GM21515 (cell line): Measurements from ENCODE around the gene ITGAE.

Source experiments
- ATAC-seq: cut with Tn5 transposase; IDR thresholded peaks from one replicate; pipeline ENCODE4 v1.9.1; 2021; ENCODE audit not compliant: unreplicated experiment

The ITGAE gene

DNA sequence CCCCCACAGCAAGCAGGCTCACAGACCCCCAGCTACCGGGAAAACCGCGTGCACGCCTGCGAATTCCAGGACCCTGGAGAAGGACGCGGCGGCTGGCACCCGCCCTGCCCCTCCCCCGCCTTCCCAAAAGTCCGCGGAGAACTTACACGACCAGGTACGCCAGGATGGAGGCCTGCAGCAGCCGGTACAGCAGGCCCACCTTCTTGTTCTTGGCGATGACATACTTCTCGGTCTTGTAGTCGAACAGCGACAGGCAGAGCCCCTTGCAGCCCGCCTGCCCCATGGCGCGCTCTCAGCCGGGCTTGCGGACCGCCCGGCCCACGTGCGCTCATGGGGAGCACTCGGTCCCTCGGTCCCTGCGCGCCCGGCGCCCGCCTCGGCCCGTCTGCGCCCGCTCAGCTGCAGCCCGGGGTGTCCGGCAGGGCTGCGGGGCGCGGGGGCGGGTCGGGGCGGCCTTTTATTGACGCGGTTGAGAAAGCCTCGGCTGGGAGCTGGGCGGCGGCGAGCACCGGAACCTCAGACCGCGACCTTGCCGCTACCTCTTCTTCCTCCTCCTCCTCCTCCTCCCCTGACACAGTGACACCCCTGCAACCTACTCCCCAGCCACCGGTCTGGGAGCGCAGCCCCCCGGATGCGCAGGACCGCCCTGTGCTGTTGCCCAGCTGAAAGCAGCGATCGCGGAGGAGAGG is 105.1 kb downstream of the ITGAE start, which contains the start of gene P2RX5:
P2RX5 (minus strand) TSS at position 433 of the 689 bp plus-strand sequence; CDS start at position 283, 150 bp downstream.
- ATAC-seq, result no peak

- no peak for ATAC-seq
Observed at GRCh38 chr17:3695129-3695722, 105.8 kb downstream of the ITGAE start.

DNA sequence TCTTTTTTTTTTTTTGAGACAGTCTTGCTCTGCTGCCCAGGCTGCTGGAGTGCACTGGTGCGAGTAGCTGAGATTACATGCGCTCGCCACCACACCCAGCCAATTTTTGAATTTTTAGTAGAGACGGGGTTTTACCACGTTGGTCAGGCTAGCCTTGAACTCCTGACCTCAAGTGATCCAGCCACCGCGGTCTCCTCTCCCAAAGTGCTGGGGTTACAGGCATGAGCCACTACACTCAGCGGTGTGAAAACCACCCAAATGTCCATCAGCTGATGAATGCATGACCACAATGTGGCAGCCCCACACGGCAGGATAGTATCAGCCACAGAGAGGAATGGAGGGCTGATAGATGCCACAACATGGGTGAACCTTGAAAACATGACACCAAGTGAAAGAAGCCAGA is 107.2 kb downstream of the ITGAE start:
- ATAC-seq, result no peak

DNA sequence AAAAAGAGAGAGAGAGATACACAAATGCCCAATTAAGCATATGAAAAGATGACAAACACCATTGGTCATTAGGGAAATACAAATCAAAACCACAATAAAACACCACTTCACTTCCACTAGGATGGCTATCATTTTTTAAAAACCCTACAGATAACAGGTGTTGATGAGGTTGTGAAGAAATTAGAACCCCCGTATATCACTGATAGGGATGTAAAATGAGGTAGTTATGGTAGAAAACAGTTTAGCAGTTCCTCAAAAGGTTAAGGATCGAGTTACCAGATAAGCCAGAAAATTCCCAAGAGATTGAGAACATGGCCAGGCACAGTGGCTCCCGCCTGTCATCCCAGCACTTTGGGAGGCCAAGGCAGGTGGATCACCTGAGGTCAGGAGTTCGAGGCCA is 107.8 kb downstream of the ITGAE start:
- no peak for ATAC-seq

GRCh38 chr17:3692346-3692745 is 108.6 kb downstream of the ITGAE start:
- no peak for ATAC-seq

- no peak for ATAC-seq
Observed at GRCh38 chr17:3691617-3692067, 109.3 kb downstream of the ITGAE start.

GRCh38 chr17:3690094-3690715 is 110.8 kb downstream of the ITGAE start:
- ATAC-seq, result no peak

- ATAC-seq, result no peak
Observed at GRCh38 chr17:3689262-3690093, 111.5 kb downstream of the ITGAE start.

DNA sequence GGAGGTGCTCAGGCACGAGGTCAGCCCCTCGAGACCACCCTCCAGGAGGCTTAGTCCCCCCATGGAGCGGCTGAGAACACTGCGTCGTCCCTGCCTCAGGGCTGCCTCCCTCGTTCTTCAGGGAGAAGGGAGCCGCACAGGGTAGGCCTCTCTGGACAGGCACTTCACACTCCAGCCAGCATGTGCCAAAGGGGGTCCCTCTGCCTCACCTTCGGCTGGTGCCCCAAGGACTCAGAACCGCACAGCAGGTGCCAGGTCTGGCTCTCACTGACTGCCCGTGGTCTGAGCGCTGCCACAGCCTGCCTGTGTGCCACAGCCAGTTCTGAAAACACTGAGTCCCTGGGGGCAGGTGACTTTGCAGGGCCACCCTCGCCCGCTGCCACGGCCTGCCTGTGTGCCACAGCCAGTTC is 112.1 kb downstream of the ITGAE start:
- ATAC-seq, result no peak

DNA sequence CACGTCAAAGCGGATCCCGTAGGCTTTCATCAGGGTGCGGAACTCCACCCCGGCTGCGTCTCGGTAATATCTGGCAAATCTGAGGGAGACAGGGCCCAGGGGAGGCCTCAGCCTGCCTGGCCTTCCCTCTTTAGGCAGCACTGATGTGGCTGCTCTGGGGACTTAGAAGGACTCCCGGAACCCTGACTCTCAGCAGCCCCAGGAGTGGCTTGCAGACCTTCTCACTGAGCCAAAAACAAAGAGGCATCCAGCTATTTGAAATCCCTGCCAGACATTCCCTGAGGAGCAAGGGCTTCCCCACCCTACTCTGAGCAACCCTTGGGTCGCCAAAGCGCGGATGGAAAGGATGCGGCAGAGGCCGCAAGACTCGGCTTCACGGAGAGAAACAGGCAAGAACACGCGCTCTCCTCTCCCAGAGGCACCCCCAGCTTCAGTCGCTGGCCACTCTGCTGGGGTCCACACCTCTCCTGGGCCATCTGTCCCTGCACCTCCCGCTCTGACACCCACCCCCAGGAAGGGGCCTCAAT is 112.9 kb downstream of the ITGAE start:
- ATAC-seq, result no peak

- ATAC-seq, result no peak
Observed at GRCh38 chr17:3685174-3685573, 115.8 kb downstream of the ITGAE start.

DNA sequence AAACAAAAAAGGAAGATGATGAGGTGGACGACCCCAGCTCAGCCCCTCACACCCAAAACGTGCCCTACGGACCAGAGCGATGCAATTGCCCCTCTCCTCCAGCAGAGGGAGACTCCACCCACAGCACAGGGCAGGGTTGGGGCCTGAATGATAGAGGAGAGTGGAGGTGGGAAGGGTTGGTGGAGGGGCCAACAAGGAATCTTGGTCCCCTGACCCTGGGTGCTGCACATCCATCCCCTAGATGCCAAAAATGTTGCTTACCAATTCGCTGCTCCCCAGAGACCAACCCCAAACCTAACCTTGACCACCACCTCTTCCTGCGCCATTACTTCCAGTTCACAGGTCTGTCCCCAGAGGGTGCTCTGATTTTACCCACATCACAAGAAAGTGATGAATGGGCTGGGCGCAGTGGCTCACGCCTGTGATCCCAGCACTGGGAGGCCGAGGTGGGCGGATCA is 117.9 kb downstream of the ITGAE start:
- no peak for ATAC-seq

GRCh38 chr17:3682033-3682432 is 119.0 kb downstream of the ITGAE start:
- ATAC-seq, result no peak

DNA sequence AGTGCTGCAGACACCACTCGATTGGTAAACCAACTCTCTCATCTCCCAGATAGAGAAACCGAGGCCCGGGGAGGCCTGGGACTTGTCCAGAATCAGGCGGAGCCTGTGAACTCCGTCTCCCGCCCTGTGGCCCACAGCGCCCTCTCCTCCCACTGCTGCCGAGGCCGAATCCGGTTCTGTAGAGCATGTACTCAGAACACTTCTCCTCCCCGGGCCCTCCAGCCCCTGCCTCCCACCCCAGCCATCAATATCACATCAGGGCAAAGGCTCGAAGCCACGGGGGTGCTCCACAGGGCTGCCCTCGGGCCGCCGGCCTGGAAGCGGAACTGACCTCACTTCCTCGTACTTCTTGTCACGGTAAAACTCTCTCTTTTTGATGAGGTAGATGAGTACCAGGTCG is 119.4 kb downstream of the ITGAE start:
- no peak for ATAC-seq

DNA sequence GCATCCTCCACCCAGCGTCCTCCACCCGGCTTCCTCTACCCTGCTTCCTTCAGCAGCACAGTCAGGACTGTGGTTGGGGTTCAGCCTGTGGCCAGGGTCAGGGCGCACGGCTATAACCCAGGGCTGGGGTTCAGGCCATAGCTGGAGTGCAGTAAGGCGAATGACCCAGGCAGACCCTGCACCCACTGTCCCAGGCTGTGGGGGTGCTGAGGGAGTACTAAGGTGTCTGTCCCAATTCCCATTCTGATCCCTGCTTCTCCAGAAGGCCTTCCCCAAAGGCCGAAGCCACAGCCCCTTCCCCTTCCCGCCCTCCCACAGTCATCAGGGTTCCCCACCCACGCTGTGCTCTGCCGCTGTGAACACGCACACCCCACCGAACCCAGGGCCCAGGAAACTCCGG is 119.9 kb downstream of the ITGAE start:
- no peak for ATAC-seq

GRCh38 chr17:3679531-3680126 is 121.4 kb downstream of the ITGAE start:
- ATAC-seq, result no peak

DNA sequence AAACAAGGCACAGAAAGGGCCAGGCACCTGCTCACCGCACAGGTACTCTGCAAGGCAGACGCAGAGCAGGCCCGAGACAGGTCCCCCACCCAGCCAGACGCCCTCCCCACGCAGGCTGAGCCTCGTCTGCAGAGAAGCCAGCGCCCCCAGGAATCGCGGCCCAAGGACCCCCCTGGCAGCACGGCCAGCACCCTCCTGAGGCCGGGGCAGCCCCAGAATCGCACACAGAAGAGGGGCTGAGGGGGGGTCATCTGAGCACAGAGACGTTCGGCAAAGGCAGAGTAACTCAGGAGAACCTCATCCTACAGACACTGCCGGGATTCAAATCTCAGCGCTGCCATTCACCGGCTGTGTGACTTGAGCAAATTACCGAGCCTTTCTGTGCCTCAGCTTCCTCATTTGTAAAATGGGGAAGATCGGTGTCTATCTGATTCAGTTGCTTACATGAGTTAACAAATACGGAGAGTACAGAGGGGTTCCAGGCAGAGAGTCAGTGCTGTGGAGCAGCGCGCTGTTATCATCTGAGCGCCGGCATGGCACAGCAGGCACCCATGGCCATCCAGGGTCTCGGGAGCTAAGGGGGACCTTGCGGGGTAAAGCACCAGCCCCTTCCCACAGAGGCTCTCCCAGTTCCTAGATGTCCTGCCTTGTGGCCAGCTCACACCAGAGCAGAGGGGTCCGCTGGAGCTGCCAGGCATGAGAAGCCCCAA is 122.0 kb downstream of the ITGAE start:
- ATAC-seq, result no peak

- no peak for ATAC-seq
Observed at GRCh38 chr17:3678095-3678820, 122.7 kb downstream of the ITGAE start.

DNA sequence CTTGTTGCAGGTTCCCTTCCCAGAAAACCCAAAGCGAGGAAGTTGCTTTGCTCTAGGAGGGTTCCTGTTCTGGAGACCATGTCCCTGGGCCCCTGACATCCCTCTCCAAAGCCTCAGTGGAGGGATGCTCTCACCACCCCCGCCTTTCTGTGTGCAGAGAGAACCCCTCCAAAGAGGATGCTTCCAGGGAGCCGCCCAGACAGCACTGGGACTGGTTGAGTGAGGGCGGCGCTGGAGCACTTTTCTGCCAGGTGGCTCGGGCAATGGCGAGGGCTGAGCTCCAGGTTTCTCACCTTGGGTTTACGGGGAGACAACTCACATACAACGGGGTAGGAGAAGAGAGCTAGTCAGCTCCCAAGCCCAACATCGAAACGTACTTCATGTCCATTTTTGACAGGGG is 125.1 kb downstream of the ITGAE start:
- ATAC-seq, result no peak
